OCI-LY1 (cell line): Measurements from ENCODE around the gene DGKA.

Experiments
- H2AFZ ChIP-seq: fragments of 200-600 bp; sonication (generic), shearing (Covaris generic); 2 replicates; pipeline ENCODE4 v1.6.0; 2014; ENCODE audit warnings: antibody characterized with exemption, mild to moderate bottlenecking, low read length
- H3F3A ChIP-seq: fragments of 200-600 bp; sonication (generic), shearing (Covaris generic); 2 replicates; pipeline ENCODE4 v1.6.0; 2014; ENCODE audit warnings: mild to moderate bottlenecking, antibody characterized with exemption, low read length, moderate library complexity; ENCODE audit not compliant: insufficient read depth
- H3K27ac ChIP-seq: fragments of 200-600 bp; sonication (generic); 2 replicates; pipeline ENCODE4 v1.5.1; 2014; ENCODE audit warnings: low read length, mixed run types, mild to moderate bottlenecking, low read depth; ENCODE audit not compliant: poor library complexity, severe bottlenecking
- H3K27me3 ChIP-seq: fragments of 200-600 bp; sonication (generic); 2 replicates; pipeline ENCODE4 v1.6.0; 2014; ENCODE audit warnings: antibody characterized with exemption, mild to moderate bottlenecking, low read length, moderate library complexity; ENCODE audit not compliant: insufficient read depth
- H3K36me3 ChIP-seq: fragments of 200-600 bp; sonication (generic); 2 replicates; pipeline ENCODE4 v1.6.1; 2014; ENCODE audit warnings: mild to moderate bottlenecking, antibody characterized with exemption, low read length, moderate library complexity, mixed read lengths; ENCODE audit not compliant: insufficient read depth
- H3K4me1 ChIP-seq: fragments of 200-600 bp; sonication (generic); 2 replicates; pipeline ENCODE4 v1.5.1; 2014; ENCODE audit warnings: mild to moderate bottlenecking, low read length, moderate library complexity; ENCODE audit not compliant: insufficient read depth, severe bottlenecking
- H3K4me2 ChIP-seq: fragments of 200-600 bp; sonication (generic), shearing (Covaris generic); 2 replicates; pipeline ENCODE4 v1.6.1; 2014; ENCODE audit warnings: low read length
- H3K4me3 ChIP-seq: fragments of 200-600 bp; sonication (generic); 2 replicates; pipeline ENCODE4 v1.5.1; 2014; ENCODE audit warnings: low read length, low read depth, mild to moderate bottlenecking, mixed read lengths; ENCODE audit not compliant: poor library complexity, severe bottlenecking
- H3K79me2 ChIP-seq: fragments of 200-600 bp; shearing (Covaris generic); 2 replicates; pipeline ENCODE4 v1.6.1; 2016; ENCODE audit warnings: mixed run types, low read length, mixed read lengths; ENCODE audit not compliant: insufficient read depth
- H3K9ac ChIP-seq: fragments of 200-600 bp; sonication (generic), shearing (Covaris generic); 2 replicates; pipeline ENCODE4 v1.6.1; 2014; ENCODE audit warnings: mild to moderate bottlenecking, low read length, mixed read lengths
- H3K9me2 ChIP-seq: fragments of 200-600 bp; sonication (generic), shearing (Covaris generic); 2 replicates; pipeline ENCODE4 v1.6.1; 2014; ENCODE audit warnings: low read depth, mild to moderate bottlenecking, low read length, mixed read lengths
- H3K9me3 ChIP-seq: fragments of 200-600 bp; shearing (Covaris generic); 2 replicates; pipeline ENCODE4 v1.6.1; 2014; ENCODE audit warnings: low read length, mixed read lengths
- H4K20me1 ChIP-seq: fragments of 200-600 bp; sonication (generic), shearing (Covaris generic); 2 replicates; pipeline ENCODE4 v1.6.0; 2016; ENCODE audit warnings: mild to moderate bottlenecking, low read length; ENCODE audit not compliant: insufficient read depth
- CTCF ChIP-seq: fragments of 200-600 bp; sonication (generic), shearing (Covaris generic); IDR thresholded peaks from 2 replicates; pipeline ENCODE4 v1.5.1; 2017; ENCODE audit warnings: mild to moderate bottlenecking, antibody characterized with exemption, low read length, moderate library complexity, mixed read lengths
- EZH2 ChIP-seq: fragments of 200-600 bp; sonication (generic), shearing (Covaris generic); IDR thresholded peaks from 2 replicates; pipeline ENCODE4 v1.8.0; 2017; ENCODE audit warnings: borderline replicate concordance, mixed run types, mild to moderate bottlenecking, antibody characterized with exemption, low read length, moderate library complexity, mixed read lengths

Gene DGKA

GRCh38 chr12:55908726-55909512 is 22.0 kb upstream of the DGKA start:
- no peak overlapping the region for H2AFZ ChIP-seq
- H3K4me1 ChIP-seq = no peaks in the 10 kb centered on the region
- no peak overlapping the region for H3K4me2 ChIP-seq
- H3F3A ChIP-seq = no peaks in the 10 kb centered on the region
- no peak overlapping the region for H3K27ac ChIP-seq
- H3K36me3 ChIP-seq = peaks cover 38% of the 10 kb centered on the region
- no peaks in the 10 kb centered on the region for H3K9me3 ChIP-seq
- no peak overlapping the region for H3K4me3 ChIP-seq
- no peak for TF ChIP-seq CTCF
- TF ChIP-seq EZH2 = no peak
- no peaks in the 10 kb centered on the region for H4K20me1 ChIP-seq
- H3K9ac ChIP-seq = no peak overlapping the region
- H3K79me2 ChIP-seq = peaks cover 35% of the 10 kb centered on the region
- no peaks in the 10 kb centered on the region for H3K27me3 ChIP-seq
- H3K9me2 ChIP-seq = no peaks in the 10 kb centered on the region

GRCh38 chr12:55909513-55909884 is 21.5 kb upstream of the DGKA start:
- H3K4me2 ChIP-seq = no peak overlapping the region
- no peaks in the 10 kb centered on the region for H3K27me3 ChIP-seq
- H3F3A ChIP-seq = no peaks in the 10 kb centered on the region
- H3K27ac ChIP-seq = no peak overlapping the region
- no peaks in the 10 kb centered on the region for H3K9me3 ChIP-seq
- no peak overlapping the region for H3K9ac ChIP-seq
- H3K9me2 ChIP-seq = no peaks in the 10 kb centered on the region
- no peak overlapping the region for H2AFZ ChIP-seq
- peaks cover 44% of the 10 kb centered on the region for H3K36me3 ChIP-seq
- H3K4me3 ChIP-seq = no peak overlapping the region
- no peaks in the 10 kb centered on the region for H3K4me1 ChIP-seq
- TF ChIP-seq CTCF (no peak), EZH2 (no peak)
- H4K20me1 ChIP-seq = no peaks in the 10 kb centered on the region
- peaks cover 41% of the 10 kb centered on the region for H3K79me2 ChIP-seq

- Histone ChIP-seq H3K4me1 (no peaks in the 10 kb centered on the region), H2AFZ (no peak overlapping the region), H3K27me3 (no peaks in the 10 kb centered on the region), H3K4me2 (no peak overlapping the region), H3K4me3 (no peak overlapping the region), H3K27ac (no peak overlapping the region), H3K79me2 (peaks cover 68% of the 10 kb centered on the region), H3K9ac (no peak overlapping the region), H3K9me2 (no peaks in the 10 kb centered on the region), H3K9me3 (no peaks in the 10 kb centered on the region), H3K36me3 (peaks cover 65% of the 10 kb centered on the region), H4K20me1 (no peaks in the 10 kb centered on the region), H3F3A (no peaks in the 10 kb centered on the region)
- TF ChIP-seq CTCF (no peak), EZH2 (no peak)
Observed at GRCh38 chr12:55912908-55913307, 18.1 kb upstream of the DGKA start.
